H9 (cell line): ENCODE measurements around the gene THY1. TPM values are rescaled to one million over a fixed set of nuclear protein-coding genes. Genes with fewer than 3 reads are reported as not detected.
A peak's percentile ranks its signal among the peaks of the same experiment; 100 is the strongest.

Source experiments
- DNase-seq: peaks from one replicate; pipeline ENCODE4 v3.0.0-alpha.2; 2017
- H2AFZ ChIP-seq: one replicate; pipeline ENCODE4 v1.6.1; 2013; ENCODE audit warnings: mild to moderate bottlenecking, low read length, control low read depth, moderate library complexity
- H2AK5ac ChIP-seq: 2 replicates; pipeline ENCODE4 v1.6.1; 2013; ENCODE audit warnings: low read length, control low read depth, mixed read lengths; ENCODE audit not compliant: insufficient read length
- H2BK120ac ChIP-seq: one replicate; pipeline ENCODE4 v1.6.1; 2013; ENCODE audit warnings: low read depth, mild to moderate bottlenecking, low read length, control low read depth, inconsistent platforms; ENCODE audit not compliant: poor library complexity, severe bottlenecking
- H2BK12ac ChIP-seq: 2 replicates; pipeline ENCODE4 v1.6.1; 2013; ENCODE audit warnings: low read length, control low read depth, mixed read lengths, low read depth; ENCODE audit not compliant: insufficient read length
- H2BK15ac ChIP-seq: 2 replicates; pipeline ENCODE4 v1.6.1; 2013; ENCODE audit warnings: low read depth, low read length, control low read depth
- H2BK20ac ChIP-seq: one replicate; pipeline ENCODE4 v1.6.1; 2013; ENCODE audit warnings: low read depth, mild to moderate bottlenecking, low read length, control low read depth, inconsistent platforms; ENCODE audit not compliant: poor library complexity, severe bottlenecking
- H2BK5ac ChIP-seq: 2 replicates; pipeline ENCODE4 v1.6.1; 2013; ENCODE audit warnings: low read length, control low read depth, mixed read lengths; ENCODE audit not compliant: insufficient read length
- H3K14ac ChIP-seq: 2 replicates; pipeline ENCODE4 v1.6.1; 2013; ENCODE audit warnings: low read length, control low read depth; ENCODE audit not compliant: insufficient read depth
- H3K18ac ChIP-seq: 2 replicates; pipeline ENCODE4 v1.6.1; 2013; ENCODE audit warnings: low read depth, mild to moderate bottlenecking, mixed read lengths, low read length, control low read depth; ENCODE audit not compliant: insufficient read length
- H3K23ac ChIP-seq: 2 replicates; pipeline ENCODE4 v1.6.1; 2013; ENCODE audit warnings: low read length, control low read depth, mixed read lengths, low read depth; ENCODE audit not compliant: insufficient read length
- H3K23me2 ChIP-seq: 2 replicates; pipeline ENCODE4 v1.6.1; 2013; ENCODE audit warnings: low read depth, mild to moderate bottlenecking, mixed read lengths, low read length, control low read depth; ENCODE audit not compliant: insufficient read length, poor library complexity, severe bottlenecking
- H3K27ac ChIP-seq: 2 replicates; pipeline ENCODE4 v1.5.1; 2013; ENCODE audit warnings: low read length, control low read depth, mixed read lengths, low read depth; ENCODE audit not compliant: insufficient read length
- H3K27me3 ChIP-seq: 2 replicates; pipeline ENCODE4 v1.6.1; 2013; ENCODE audit warnings: low read length, control low read depth, inconsistent platforms; ENCODE audit not compliant: insufficient read depth
- H3K4ac ChIP-seq: 2 replicates; pipeline ENCODE4 v1.6.1; 2013; ENCODE audit warnings: low read depth, mild to moderate bottlenecking, control low read depth, inconsistent platforms, low read length, moderate library complexity
- H3K4me1 ChIP-seq: 2 replicates; pipeline ENCODE4 v1.6.1; 2013; ENCODE audit warnings: low read length, control low read depth, inconsistent platforms; ENCODE audit not compliant: insufficient read depth
- H3K4me2 ChIP-seq: 2 replicates; pipeline ENCODE4 v1.6.1; 2013; ENCODE audit warnings: low read length, control low read depth, mixed read lengths; ENCODE audit not compliant: insufficient read length, insufficient read depth
- H3K56ac ChIP-seq: 2 replicates; pipeline ENCODE4 v1.6.1; 2013; ENCODE audit warnings: low read depth, mild to moderate bottlenecking, mixed read lengths, low read length, control low read depth; ENCODE audit not compliant: insufficient read length
- H3K79me1 ChIP-seq: 2 replicates; pipeline ENCODE4 v1.6.1; 2013; ENCODE audit warnings: low read depth, mild to moderate bottlenecking, moderate library complexity, low read length, control low read depth, inconsistent platforms; ENCODE audit not compliant: insufficient read depth, poor library complexity, severe bottlenecking
- H3K79me2 ChIP-seq: 2 replicates; pipeline ENCODE4 v1.6.1; 2013; ENCODE audit warnings: low read length, control low read depth, inconsistent platforms; ENCODE audit not compliant: insufficient read depth
- H3K9ac ChIP-seq: 2 replicates; pipeline ENCODE4 v1.6.1; 2013; ENCODE audit warnings: low read length, control low read depth, mixed read lengths; ENCODE audit not compliant: insufficient read length; ENCODE audit errors: extremely low read depth
- H3K9me3 ChIP-seq: one replicate; pipeline ENCODE4 v1.6.1; 2013; ENCODE audit warnings: low read depth, low read length, inconsistent platforms; ENCODE audit not compliant: control insufficient read depth
- H3T11ph ChIP-seq: one replicate; pipeline ENCODE4 v1.6.1; 2013; ENCODE audit warnings: mild to moderate bottlenecking, low read length, control low read depth, inconsistent platforms
- H4K20me1 ChIP-seq: one replicate; pipeline ENCODE4 v1.6.1; 2013; ENCODE audit not compliant: control insufficient read depth, insufficient read length, insufficient read depth
- H4K5ac ChIP-seq: 2 replicates; pipeline ENCODE4 v1.6.1; 2013; ENCODE audit warnings: low read depth, mild to moderate bottlenecking, mixed read lengths, low read length, control low read depth; ENCODE audit not compliant: insufficient read length
- H4K8ac ChIP-seq: replicated peaks from 2 replicates; pipeline ENCODE4 v1.6.1; 2013; ENCODE audit warnings: low read length, control low read depth, mixed read lengths, low read depth; ENCODE audit not compliant: insufficient read length
- H4K91ac ChIP-seq: 2 replicates; pipeline ENCODE4 v1.6.1; 2013; ENCODE audit warnings: low read depth, mild to moderate bottlenecking, moderate library complexity, mixed read lengths, low read length, control low read depth; ENCODE audit not compliant: insufficient read length
- H3K27ac Mint-ChIP-seq, 3 experiments: 2 replicates in 2 of 3; 3 replicates in 1 of 3; pipeline ENCODE4 v1.8.0; 2020 to 2021; ENCODE audit warnings: mixed read lengths in 3 of 3, mild to moderate bottlenecking in 1 of 3, moderate library complexity in 1 of 3
- H3K27me3 Mint-ChIP-seq: 2 replicates; pipeline ENCODE4 v1.8.0; 2021; ENCODE audit warnings: low read depth, mild to moderate bottlenecking, moderate library complexity, mixed read lengths
- H3K36me3 Mint-ChIP-seq, 3 experiments: 2 replicates in 2 of 3; 3 replicates in 1 of 3; pipeline ENCODE4 v1.8.0; 2020 to 2021; ENCODE audit warnings: low read depth in 3 of 3, mixed read lengths in 3 of 3; ENCODE audit not compliant: insufficient read depth in 1 of 3
- H3K4me1 Mint-ChIP-seq, 2 experiments: 2 replicates each; pipeline ENCODE4 v1.8.0; 2020; ENCODE audit warnings: mixed read lengths in 2 of 2
- H3K4me3 Mint-ChIP-seq, 2 experiments: 2 replicates in 1 of 2; 3 replicates in 1 of 2; pipeline ENCODE4 v1.8.0; 2020 to 2021; ENCODE audit warnings: mild to moderate bottlenecking in 2 of 2, mixed read lengths in 2 of 2, moderate library complexity in 1 of 2
- H3K9me3 Mint-ChIP-seq, 2 experiments: 2 replicates in 1 of 2; 3 replicates in 1 of 2; pipeline ENCODE4 v1.8.0; 2020; ENCODE audit warnings: mild to moderate bottlenecking in 2 of 2, mixed read lengths in 2 of 2, moderate library complexity in 1 of 2
- CTCF ChIP-seq: fragments of 200-600 bp; sonication (generic); conservative IDR thresholded peaks from 3 replicates; pipeline ENCODE4 v1.8.0; 2021; ENCODE audit warnings: antibody characterized with exemption, mild to moderate bottlenecking
- WGBS: extraction: QIAGEN DNeasy Blood & Tissue Kit; methylation state at CpG from one replicate; pipeline ENCODE4 v1.1.7; 2013; ENCODE audit warnings: missing lambda C conversion rate, low lambda C conversion rate, mixed read lengths; ENCODE audit not compliant: insufficient read length; ENCODE audit errors: extremely low coverage; 5-methylcytosine and 5-hydroxymethylcytosine counted together
- total RNA-seq: library from RNA; stranded (reverse); gene quantifications from 2 replicates; pipeline ENCODE4 v1.2.1, GENCODE V29; 2021

THY1 gene
- total RNA-seq, 1 experiment from 2014 or later: 176 TPM

DNA sequence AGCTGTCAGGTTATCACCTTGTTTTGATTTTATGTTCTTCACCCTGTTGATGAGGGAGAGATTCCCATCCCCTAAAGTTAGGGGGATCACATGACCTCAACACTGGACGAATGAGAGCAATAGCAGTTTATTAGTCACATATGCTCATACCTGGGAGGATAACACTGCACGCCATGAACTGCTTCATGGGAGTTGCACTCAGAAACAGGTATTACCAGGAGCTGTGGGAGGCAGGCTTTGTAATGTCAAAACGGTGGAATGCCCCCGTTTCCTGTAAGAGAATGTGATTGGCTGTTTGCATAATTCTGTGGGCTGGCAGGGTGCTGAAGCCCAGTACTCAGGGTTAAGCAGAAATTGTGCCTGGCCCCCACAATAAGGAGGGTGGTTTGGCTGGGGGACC is 3.2 kb upstream of the THY1 start:
- Histone ChIP-seq H3T11ph (no peak overlapping the region), H3K27me3 (no peaks in the 10 kb centered on the region), H2AFZ (no peak overlapping the region), H2AK5ac (no peak overlapping the region), H4K5ac (no peak overlapping the region), H3K18ac (no peak overlapping the region), H3K27ac (no peak overlapping the region), H3K79me1 (no peaks in the 10 kb centered on the region), H3K56ac (no peak overlapping the region), H2BK120ac (no peak overlapping the region), H2BK5ac (no peak overlapping the region), H3K4me1 (peaks cover 16% of the 10 kb centered on the region), H4K91ac (no peak overlapping the region), H4K8ac (no peak overlapping the region), H3K9ac (no peak overlapping the region), H3K9me3 (no peaks in the 10 kb centered on the region), H2BK20ac (no peak overlapping the region), H2BK12ac (peak overlapping the region; percentile 69), H3K79me2 (peaks cover 8% of the 10 kb centered on the region; the same call in 1 of the 2 replicates), H3K23me2 (peaks cover 3% of the 10 kb centered on the region), H2BK15ac (no peak overlapping the region), H3K4ac (no peak overlapping the region), H3K4me2 (peak overlapping the region; percentile 8), H4K20me1 (no peaks in the 10 kb centered on the region), H3K14ac (no peak overlapping the region), H3K23ac (no peak overlapping the region)
- DNase-seq: no peak
- H3K9me3 Mint-ChIP-seq: no peaks in the 10 kb centered on the region; a peak in 2 of 5 replicates
- peak overlapping the region in 1 of 3 experiments; percentile 55; a peak in 2 of 7 replicates for H3K27ac Mint-ChIP-seq
- H3K4me3 Mint-ChIP-seq: no peak overlapping the region
- H3K4me1 Mint-ChIP-seq: peaks cover 48 to 51% of the 10 kb centered on the region in 2 experiments
- peaks cover 0 to 12% (median 10%) of the 10 kb centered on the region in 3 experiments; a peak in 5 of 7 replicates for H3K36me3 Mint-ChIP-seq
- no peak for TF ChIP-seq CTCF
- no CpG with 5 or more reads among the region's 4 CpGs for WGBS
- peaks cover 14% of the 10 kb centered on the region for H3K27me3 Mint-ChIP-seq
